ENCODE data around the gene SPEF2. TPM values are rescaled to one million over a fixed set of nuclear protein-coding genes. Genes with fewer than 3 reads are reported as not detected.

The SPEF2 gene
- total RNA-seq, 2 experiments from 2014 or later = 0.03 TPM; not detected in 1

DNA sequence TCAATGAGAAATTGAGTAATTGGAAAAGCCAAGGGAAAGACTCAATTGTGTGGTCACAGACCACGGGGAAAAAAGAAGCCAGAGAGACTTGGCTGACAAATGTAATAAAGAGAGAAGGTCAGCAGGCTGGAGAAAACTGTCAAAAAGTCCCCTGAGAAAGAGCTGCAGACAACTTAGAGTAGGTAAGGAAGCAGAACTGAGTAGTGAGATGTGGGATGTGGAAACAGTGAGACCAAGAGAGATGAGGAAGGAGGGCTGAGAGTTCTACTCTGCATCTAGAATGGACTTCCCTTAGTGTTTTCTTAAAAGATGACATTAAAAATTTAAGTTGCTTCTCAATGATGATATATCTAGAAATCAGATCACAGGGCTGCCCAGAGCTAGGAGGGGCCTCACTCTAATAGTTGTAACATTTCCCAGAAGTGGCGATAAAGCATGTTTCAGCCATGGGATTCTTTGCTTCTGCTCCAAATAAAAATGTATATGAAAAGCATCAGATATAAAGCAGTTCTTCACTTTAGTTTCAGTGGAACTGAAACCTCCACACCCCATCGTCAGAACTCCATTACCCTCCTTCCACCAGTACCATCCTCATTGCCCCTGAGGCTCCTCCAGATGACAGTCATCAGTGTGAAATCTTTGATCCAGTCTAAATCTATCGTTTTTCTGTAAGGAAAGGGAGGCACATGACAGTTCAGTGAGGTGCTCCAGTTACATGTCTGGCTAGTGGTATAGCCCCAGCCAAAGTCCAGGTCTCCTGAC lies 80.6 kb downstream of the SPEF2 start:
- Histone ChIP-seq H3K4me3 (ENCODE audit: low read depth, low read length, poor library complexity, severe bottlenecking) (no peak overlapping the region), H3K27ac (ENCODE audit: low read depth, low read length, poor library complexity, severe bottlenecking) (no peak overlapping the region), H3K36me3 (ENCODE audit: insufficient read depth, low read length) (no peaks in the 10 kb centered on the region), H3K9me2 (ENCODE audit: insufficient read depth, low read length) (no peaks in the 10 kb centered on the region), H3K79me2 (ENCODE audit: insufficient read depth, low read depth, low read length) (no peaks in the 10 kb centered on the region), H3K4me2 (ENCODE audit: low read length) (no peak overlapping the region), H3K9me3 (ENCODE audit: low read length) (0 out of 2 replicates have a peak, but pooled peaks cover 4% of the 10 kb centered on the region), H3K4me1 (ENCODE audit: insufficient read depth, low read length, poor library complexity, severe bottlenecking) (peaks cover 4% of the 10 kb centered on the region), H4K20me1 (ENCODE audit: insufficient read depth, low read length) (no peaks in the 10 kb centered on the region), H2AFZ (ENCODE audit: low read length) (peak overlapping the region; percentile 42; the same call in 1 of the 2 replicates)
- POLR2A ChIA-PET = interaction anchor here (0.5 to 0.6 kb wide), 2 partner anchors 23 to 925 kb away, joined by 3 to 4 read pairs; no protein-coding TSS in a partner anchor
- CTCF ChIA-PET (ENCODE audit: unreplicated experiment) = no interaction called here
- intact Hi-C loops (cut with micrococcal nuclease; ENCODE audit: unreplicated experiment) = no loop called here
- no peak for DNase-seq (ENCODE audit: low spot score)
- no TSS peak for BruUV-seq (replicated peaks)
- TF ChIP-seq, protein P1, sequence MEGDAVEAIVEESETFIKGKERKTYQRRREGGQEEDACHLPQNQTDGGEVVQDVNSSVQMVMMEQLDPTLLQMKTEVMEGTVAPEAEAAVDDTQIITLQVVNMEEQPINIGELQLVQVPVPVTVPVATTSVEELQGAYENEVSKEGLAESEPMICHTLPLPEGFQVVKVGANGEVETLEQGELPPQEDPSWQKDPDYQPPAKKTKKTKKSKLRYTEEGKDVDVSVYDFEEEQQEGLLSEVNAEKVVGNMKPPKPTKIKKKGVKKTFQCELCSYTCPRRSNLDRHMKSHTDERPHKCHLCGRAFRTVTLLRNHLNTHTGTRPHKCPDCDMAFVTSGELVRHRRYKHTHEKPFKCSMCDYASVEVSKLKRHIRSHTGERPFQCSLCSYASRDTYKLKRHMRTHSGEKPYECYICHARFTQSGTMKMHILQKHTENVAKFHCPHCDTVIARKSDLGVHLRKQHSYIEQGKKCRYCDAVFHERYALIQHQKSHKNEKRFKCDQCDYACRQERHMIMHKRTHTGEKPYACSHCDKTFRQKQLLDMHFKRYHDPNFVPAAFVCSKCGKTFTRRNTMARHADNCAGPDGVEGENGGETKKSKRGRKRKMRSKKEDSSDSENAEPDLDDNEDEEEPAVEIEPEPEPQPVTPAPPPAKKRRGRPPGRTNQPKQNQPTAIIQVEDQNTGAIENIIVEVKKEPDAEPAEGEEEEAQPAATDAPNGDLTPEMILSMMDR (conservative IDR thresholded peaks at IDR 0.05; ENCODE audit: low read length) = no peak
- TF ChIP-seq EZH2phosphoT487 (IDR thresholded peaks at IDR 0.05; ENCODE audit: borderline replicate concordance, low read depth, low read length) = no peak

DNA sequence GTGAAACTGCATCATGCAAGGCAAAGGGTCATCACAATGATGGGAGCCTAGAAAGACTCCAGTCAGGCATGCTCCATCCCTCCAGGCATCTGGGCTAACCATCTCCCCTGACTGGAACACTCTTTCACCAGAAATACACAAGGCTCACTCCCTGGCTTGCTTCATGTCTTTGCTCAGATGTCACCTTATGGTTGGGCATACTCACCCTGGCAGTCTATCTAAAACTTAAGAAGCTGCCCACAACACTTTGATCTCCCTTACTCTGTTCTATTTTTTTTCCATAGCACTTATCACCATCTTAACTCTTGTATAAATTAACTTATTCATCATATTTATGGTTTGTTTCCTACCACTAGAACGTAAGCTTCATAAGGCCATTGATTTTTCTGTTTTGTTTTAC lies 90.0 kb downstream of the SPEF2 start:
- Histone ChIP-seq H3K36me3 (ENCODE audit: insufficient read depth, low read length) (no peaks in the 10 kb centered on the region), H3K9me2 (ENCODE audit: insufficient read depth, low read length) (no peaks in the 10 kb centered on the region), H2AFZ (ENCODE audit: low read length) (no peak overlapping the region), H3K27ac (ENCODE audit: low read depth, low read length, poor library complexity, severe bottlenecking) (no peak overlapping the region), H3K79me2 (ENCODE audit: insufficient read depth, low read depth, low read length) (no peaks in the 10 kb centered on the region), H3K9me3 (ENCODE audit: low read length) (no peaks in the 10 kb centered on the region), H3K4me3 (ENCODE audit: low read depth, low read length, poor library complexity, severe bottlenecking) (no peak overlapping the region), H4K20me1 (ENCODE audit: insufficient read depth, low read length) (no peaks in the 10 kb centered on the region), H3K4me1 (ENCODE audit: insufficient read depth, low read length, poor library complexity, severe bottlenecking) (no peaks in the 10 kb centered on the region), H3K4me2 (ENCODE audit: low read length) (no peak overlapping the region)
- CTCF ChIA-PET (ENCODE audit: unreplicated experiment) = no interaction called here
- intact Hi-C loops (cut with micrococcal nuclease; ENCODE audit: unreplicated experiment) = no loop called here
- TF ChIP-seq EZH2phosphoT487 (IDR thresholded peaks at IDR 0.05; ENCODE audit: borderline replicate concordance, low read depth, low read length) = no peak
- TF ChIP-seq, protein P1 (conservative IDR thresholded peaks at IDR 0.05; ENCODE audit: low read length) = no peak
- POLR2A ChIA-PET = interaction anchor here (1.4 kb wide), 1 partner anchor 42 kb away, joined by 3 read pairs; no protein-coding TSS in a partner anchor
- BruUV-seq (replicated peaks) = no TSS peak
- DNase-seq (ENCODE audit: low spot score) = no peak

DNA sequence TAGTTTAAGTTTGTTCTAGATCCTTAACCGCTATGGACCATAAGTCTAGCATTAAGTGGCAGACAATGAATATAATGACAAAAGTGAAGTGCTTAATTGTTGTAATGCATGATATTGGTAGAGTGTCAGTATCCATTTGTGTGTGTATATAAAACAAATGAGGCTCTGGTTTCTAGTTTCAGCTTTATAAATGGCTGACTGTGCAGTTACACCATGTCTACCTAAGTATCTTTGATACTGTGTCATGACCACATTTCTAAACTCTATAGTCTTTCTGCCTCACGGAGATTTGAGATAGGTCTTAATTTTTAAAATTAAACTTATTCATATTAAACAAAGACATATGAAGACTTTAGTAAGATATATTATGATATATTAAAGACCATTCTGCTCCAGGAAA lies 92.0 kb downstream of the SPEF2 start:
- no TSS peak for BruUV-seq (replicated peaks)
- Histone ChIP-seq H3K4me2 (ENCODE audit: low read length) (no peak overlapping the region), H3K27ac (ENCODE audit: low read depth, low read length, poor library complexity, severe bottlenecking) (no peak overlapping the region), H2AFZ (ENCODE audit: low read length) (0 out of 2 replicates have a peak overlapping the region, but pooled peaks have one; percentile 22), H4K20me1 (ENCODE audit: insufficient read depth, low read length) (no peaks in the 10 kb centered on the region), H3K9me3 (ENCODE audit: low read length) (no peaks in the 10 kb centered on the region), H3K36me3 (ENCODE audit: insufficient read depth, low read length) (no peaks in the 10 kb centered on the region), H3K9me2 (ENCODE audit: insufficient read depth, low read length) (no peaks in the 10 kb centered on the region), H3K79me2 (ENCODE audit: insufficient read depth, low read depth, low read length) (no peaks in the 10 kb centered on the region), H3K4me1 (ENCODE audit: insufficient read depth, low read length, poor library complexity, severe bottlenecking) (no peaks in the 10 kb centered on the region), H3K4me3 (ENCODE audit: low read depth, low read length, poor library complexity, severe bottlenecking) (no peak overlapping the region)
- no peak for TF ChIP-seq EZH2phosphoT487 (IDR thresholded peaks at IDR 0.05; ENCODE audit: borderline replicate concordance, low read depth, low read length)
- TF ChIP-seq, protein P1 (conservative IDR thresholded peaks at IDR 0.05; ENCODE audit: low read length) = no peak
- no peak for DNase-seq (ENCODE audit: low spot score)
- POLR2A ChIA-PET = no interaction called here
- intact Hi-C loops (cut with micrococcal nuclease; ENCODE audit: unreplicated experiment) = no loop called here
- CTCF ChIA-PET (ENCODE audit: unreplicated experiment) = no interaction called here
